HCT116 (cell line): Measurements from ENCODE around the gene ABCA3.

Source experiments
- CTCF ChIP-seq, 3 experiments: fragments of 200-600 bp in 1 of 3; sonication (generic) in 1 of 3; IDR thresholded peaks in 2 of 3; conservative IDR thresholded peaks in 1 of 3; 2 replicates each; pipeline ENCODE4 v1.5.1; 2012 to 2017; ENCODE audit warnings: low read depth in 2 of 3, low read length in 2 of 3, antibody characterized with exemption in 1 of 3, borderline replicate concordance in 1 of 3, control low read depth in 1 of 3, mild to moderate bottlenecking in 1 of 3, mixed read lengths in 1 of 3, mixed run types in 1 of 3, moderate library complexity in 1 of 3; ENCODE audit not compliant: insufficient read depth in 1 of 3
- ELF1 ChIP-seq: IDR thresholded peaks from 2 replicates; pipeline ENCODE4 v1.6.1; 2012; ENCODE audit warnings: low read depth, borderline replicate concordance
- TF ChIP-seq, protein P1 (sequence below): IDR thresholded peaks from 2 replicates; pipeline ENCODE4 v1.6.1; 2012; ENCODE audit warnings: low read depth

DNA sequence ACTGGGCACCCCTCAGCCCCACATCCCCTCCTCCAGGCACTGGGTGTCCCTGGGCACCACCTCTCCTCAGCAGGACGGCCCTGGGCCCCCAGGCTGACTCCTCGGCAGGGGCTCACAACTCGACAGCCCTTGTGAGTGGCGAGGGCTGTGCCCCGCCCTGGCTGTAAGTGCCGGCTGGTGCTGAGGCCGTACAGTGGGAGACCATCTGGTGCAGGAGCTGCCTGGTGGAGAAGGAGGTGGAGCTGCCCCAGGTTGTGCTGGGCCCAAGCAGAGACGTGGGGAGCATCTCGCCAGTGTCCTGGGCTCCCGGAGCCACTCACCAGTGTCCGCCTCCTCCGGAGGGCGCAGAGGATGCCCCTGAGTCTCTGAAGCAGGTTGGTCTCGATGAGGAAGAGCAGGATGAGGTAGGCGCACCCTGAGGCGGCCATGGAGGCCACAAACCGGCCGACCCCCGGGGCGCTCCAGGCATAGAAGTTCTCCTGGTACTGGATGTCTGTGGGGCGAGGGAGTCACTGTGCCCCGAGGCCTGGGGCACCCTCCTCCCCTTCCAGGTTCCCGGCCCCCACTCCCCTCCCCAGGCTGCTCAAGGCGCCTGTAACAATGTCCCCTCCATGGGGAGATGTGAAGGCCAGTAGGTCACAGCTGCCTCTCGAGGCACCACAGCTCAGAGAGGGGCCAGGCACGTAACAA is 57.5 kb downstream of the ABCA3 start:
- TF ChIP-seq CTCF (IDR thresholded peaks at IDR 0.05 in 2 of 3, conservative IDR thresholded peaks at IDR 0.05 in 1 of 3; ENCODE audit: borderline replicate concordance in 1 of 3, insufficient read depth in 1 of 3, low read depth in 2 of 3, low read length in 2 of 3) = no peak
- TF ChIP-seq, protein P1, sequence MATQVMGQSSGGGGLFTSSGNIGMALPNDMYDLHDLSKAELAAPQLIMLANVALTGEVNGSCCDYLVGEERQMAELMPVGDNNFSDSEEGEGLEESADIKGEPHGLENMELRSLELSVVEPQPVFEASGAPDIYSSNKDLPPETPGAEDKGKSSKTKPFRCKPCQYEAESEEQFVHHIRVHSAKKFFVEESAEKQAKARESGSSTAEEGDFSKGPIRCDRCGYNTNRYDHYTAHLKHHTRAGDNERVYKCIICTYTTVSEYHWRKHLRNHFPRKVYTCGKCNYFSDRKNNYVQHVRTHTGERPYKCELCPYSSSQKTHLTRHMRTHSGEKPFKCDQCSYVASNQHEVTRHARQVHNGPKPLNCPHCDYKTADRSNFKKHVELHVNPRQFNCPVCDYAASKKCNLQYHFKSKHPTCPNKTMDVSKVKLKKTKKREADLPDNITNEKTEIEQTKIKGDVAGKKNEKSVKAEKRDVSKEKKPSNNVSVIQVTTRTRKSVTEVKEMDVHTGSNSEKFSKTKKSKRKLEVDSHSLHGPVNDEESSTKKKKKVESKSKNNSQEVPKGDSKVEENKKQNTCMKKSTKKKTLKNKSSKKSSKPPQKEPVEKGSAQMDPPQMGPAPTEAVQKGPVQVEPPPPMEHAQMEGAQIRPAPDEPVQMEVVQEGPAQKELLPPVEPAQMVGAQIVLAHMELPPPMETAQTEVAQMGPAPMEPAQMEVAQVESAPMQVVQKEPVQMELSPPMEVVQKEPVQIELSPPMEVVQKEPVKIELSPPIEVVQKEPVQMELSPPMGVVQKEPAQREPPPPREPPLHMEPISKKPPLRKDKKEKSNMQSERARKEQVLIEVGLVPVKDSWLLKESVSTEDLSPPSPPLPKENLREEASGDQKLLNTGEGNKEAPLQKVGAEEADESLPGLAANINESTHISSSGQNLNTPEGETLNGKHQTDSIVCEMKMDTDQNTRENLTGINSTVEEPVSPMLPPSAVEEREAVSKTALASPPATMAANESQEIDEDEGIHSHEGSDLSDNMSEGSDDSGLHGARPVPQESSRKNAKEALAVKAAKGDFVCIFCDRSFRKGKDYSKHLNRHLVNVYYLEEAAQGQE = no peak
- no peak for TF ChIP-seq ELF1
